Left cardiac atrium (tissue), 4 donors: ENCODE results near the gene DENR. TPM values are rescaled to one million over a fixed set of nuclear protein-coding genes. Genes with fewer than 3 reads are reported as not detected.
A peak's percentile ranks its signal among the peaks of the same experiment; 100 is the strongest.
"Not testable (repeated sequence)": the region's sequence is repeated elsewhere in the genome, so short reads cannot be mapped to it uniquely, and the experiment has no call there.

Experiments
- ATAC-seq, 2 donors: fragments of 200-7000 bp; cut with Tn5 transposase; one replicate each; pipeline ENCODE4 v1.9.1; 2020; ENCODE audit warnings: mild to moderate bottlenecking in 2 of 2, moderate library complexity in 2 of 2
- DNase-seq: peaks from one replicate; pipeline ENCODE4 v3.0.0-alpha.2; 2020
- intact Hi-C, 2 donors: fragments of 100-400 bp; cut with DNase I; formaldehyde crosslinking; loops; one replicate each; pipeline versions ENCODE4 v1.14.1 to v1.15.1; 2022 to 2023
- total RNA-seq, 2 donors: library from RNA; stranded (reverse); fragmentation: NEBNext Ultra II Directional; extraction: Animal tissue kit (Norgen Biotek cat#: 25700); gene quantifications; one replicate each; pipeline ENCODE4 v1.2.1, GENCODE V29; 2021
- donor health status: DM: no; HTN: yes; CAD: no.
- donor health status: DM: no; HTN: yes; CAD: no; lungs with severe emphysema.
- donor health status: DM: yes; HTN: yes; CAD: no.
- donor health status: Dilated cardiomyopathy.

The DENR gene
- total RNA-seq, 2 donors from 2014 or later: 22.9 to 26.5 TPM

- no peak for DNase-seq
- ATAC-seq: no peak
- intact Hi-C loops: no loop called here
Observed at GRCh38 chr12:122732170-122732569, 20.5 kb upstream of the DENR start.

- intact Hi-C loops: no loop called here
- DNase-seq (no peak), ATAC-seq (no peak)
Observed at GRCh38 chr12:122732611-122733010, 20.0 kb upstream of the DENR start.

GRCh38 chr12:122738571-122738970 is 14.1 kb upstream of the DENR start:
- ATAC-seq: no peak
- no peak for DNase-seq
- intact Hi-C loops: no loop called here

GRCh38 chr12:122740351-122740750 is 12.3 kb upstream of the DENR start:
- intact Hi-C loops: no loop called here
- no peak for DNase-seq
- no peak for ATAC-seq

GRCh38 chr12:122743895-122744525 is 8.6 kb upstream of the DENR start:
- ATAC-seq: no peak
- intact Hi-C loops: no loop called here
- no peak for DNase-seq

GRCh38 chr12:122747224-122748135 is 5.1 kb upstream of the DENR start:
- ATAC-seq (no peak), DNase-seq (no peak)
- intact Hi-C loops: no loop called here

- intact Hi-C loops: loop anchor here in 1 of 2 donors (10.0 kb wide), 1 partner anchor 225 kb away; the partner anchor contains the start of genes KNTC1 and RSRC2
- ATAC-seq (no peak), DNase-seq (no peak)
Observed at GRCh38 chr12:122749569-122750332, 2.9 kb upstream of the DENR start.

- not testable (repeated sequence) for ATAC-seq, DNase-seq
- intact Hi-C loops: loop anchor here in 1 of 2 donors (10.0 kb wide), 1 partner anchor 226 kb away; the partner anchor contains the start of genes KNTC1 and RSRC2
Observed at GRCh38 chr12:122750781-122751515, 1.7 kb upstream of the DENR start.

GRCh38 chr12:122753319-122753650 is 661 bp downstream of the DENR start:
- intact Hi-C loops: loop anchor here in 1 of 2 donors (2.0 to 10.0 kb wide), 2 partner anchors 114 to 228 kb away; partner anchors contain the start of genes KNTC1 and RSRC2
- ATAC-seq (no peak), DNase-seq (no peak)

- intact Hi-C loops: loop anchor here in 1 of 2 donors (10.0 kb wide), 1 partner anchor 230 kb away; the partner anchor contains the start of genes KNTC1 and RSRC2
- ATAC-seq (no peak), DNase-seq (no peak)
Observed at GRCh38 chr12:122754790-122755189, 2.2 kb downstream of the DENR start.

GRCh38 chr12:122757568-122757967 is 4.9 kb downstream of the DENR start:
- ATAC-seq: no peak
- no peak for DNase-seq
- intact Hi-C loops: loop anchor here in 1 of 2 donors (10.0 kb wide), 1 partner anchor 233 kb away; the partner anchor contains the start of genes KNTC1 and RSRC2

GRCh38 chr12:122785503-122785902 is 32.9 kb downstream of the DENR start:
- intact Hi-C loops: no loop called here
- ATAC-seq (no peak), DNase-seq (no peak)

GRCh38 chr12:122788387-122788786 is 35.8 kb downstream of the DENR start:
- intact Hi-C loops: no loop called here
- no peak for DNase-seq
- no peak for ATAC-seq

GRCh38 chr12:122789637-122790036 is 37.0 kb downstream of the DENR start:
- intact Hi-C loops: loop anchor here (5.0 to 10.0 kb wide), 2 partner anchors 65 to 163 kb away; no protein-coding TSS in a partner anchor
- no peak for ATAC-seq
- DNase-seq: no peak

GRCh38 chr12:122790393-122791075 is 37.9 kb downstream of the DENR start:
- intact Hi-C loops: loop anchor here (5.0 to 10.0 kb wide), 2 partner anchors 64 to 162 kb away; no protein-coding TSS in a partner anchor
- DNase-seq (no peak), ATAC-seq (no peak)

GRCh38 chr12:122793685-122794106 is 41.1 kb downstream of the DENR start:
- DNase-seq: no peak
- intact Hi-C loops: loop anchor here (5.0 to 10.0 kb wide), 2 partner anchors 61 to 159 kb away; no protein-coding TSS in a partner anchor
- peak in 1 of 2 donors; percentile 65 for ATAC-seq

- ATAC-seq: no peak
- intact Hi-C loops: loop anchor here in 1 of 2 donors (5.0 to 10.0 kb wide), 2 partner anchors 59 to 156 kb away; no protein-coding TSS in a partner anchor
- DNase-seq: no peak
Observed at GRCh38 chr12:122795807-122796206, 43.2 kb downstream of the DENR start.
